WTC11 (cell line): ENCODE measurements around the gene CADM1.

ENCODE experiments used
- ATF2 ChIP-seq: sonication (generic); formaldehyde crosslinking; IDR thresholded peaks from 2 replicates; pipeline ENCODE4 v1.8.1; 2022; ENCODE audit warnings: low read depth, missing genetic modification reagents, borderline replicate concordance
- ATF3 ChIP-seq: sonication (generic); formaldehyde crosslinking; conservative IDR thresholded peaks from 2 replicates; pipeline ENCODE4 v1.8.1; 2022; ENCODE audit warnings: mild to moderate bottlenecking, missing genetic modification reagents
- CTCF ChIP-seq: fragments of 200-600 bp; IDR thresholded peaks from 2 replicates; pipeline ENCODE4 v1.8.0; 2022; ENCODE audit warnings: antibody characterized with exemption
- E2F5 ChIP-seq: sonication (generic); formaldehyde crosslinking; IDR thresholded peaks from 2 replicates; pipeline ENCODE4 v1.8.1; 2022; ENCODE audit warnings: mild to moderate bottlenecking, moderate library complexity, missing genetic modification reagents
- ELF4 ChIP-seq: sonication (generic); formaldehyde crosslinking; IDR thresholded peaks from 2 replicates; pipeline ENCODE4 v1.8.1; 2022; ENCODE audit warnings: low read depth, mild to moderate bottlenecking, moderate library complexity, missing genetic modification reagents
- FOXJ3 ChIP-seq: sonication (generic); formaldehyde crosslinking; IDR thresholded peaks from 2 replicates; pipeline ENCODE4 v1.9.0; 2021; ENCODE audit warnings: missing genetic modification reagents, mild to moderate bottlenecking, borderline replicate concordance
- IRF2 ChIP-seq: sonication (generic); formaldehyde crosslinking; IDR thresholded peaks from 2 replicates; pipeline ENCODE4 v1.8.0; 2022; ENCODE audit warnings: low read depth, missing genetic modification reagents, borderline replicate concordance
- NR3C1 ChIP-seq: sonication (generic); formaldehyde crosslinking; conservative IDR thresholded peaks from 2 replicates; pipeline ENCODE4 v1.8.1; 2023; ENCODE audit warnings: low read depth, mild to moderate bottlenecking, missing genetic modification reagents
- ZNF232 ChIP-seq: sonication (generic); formaldehyde crosslinking; IDR thresholded peaks from 2 replicates; pipeline ENCODE4 v1.8.0; 2022; ENCODE audit warnings: mild to moderate bottlenecking, missing genetic modification reagents

GRCh38 chr11:115133475-115134209 is 370.6 kb downstream of the CADM1 start:
- no peak for TF ChIP-seq ELF4 (CRISPR knock-in tag)
- TF ChIP-seq NR3C1 = no peak
- no peak for TF ChIP-seq ATF3
- no peak for TF ChIP-seq ZNF232 (CRISPR knock-in tag)
- no peak for TF ChIP-seq ATF2
- no peak for TF ChIP-seq CTCF
- TF ChIP-seq IRF2 = no peak
- no peak for TF ChIP-seq FOXJ3 (CRISPR knock-in tag)
- TF ChIP-seq E2F5 (CRISPR knock-in tag) = no peak
